GM19193 (cell line): ENCODE data around the gene DAND5.

Experiments used
- POLR2A ChIP-seq: IDR thresholded peaks from 4 replicates; pipeline ENCODE4 v1.6.1; 2011; ENCODE audit not compliant: insufficient read depth, insufficient read length; ENCODE audit errors: extremely low read depth

DAND5 gene

DNA sequence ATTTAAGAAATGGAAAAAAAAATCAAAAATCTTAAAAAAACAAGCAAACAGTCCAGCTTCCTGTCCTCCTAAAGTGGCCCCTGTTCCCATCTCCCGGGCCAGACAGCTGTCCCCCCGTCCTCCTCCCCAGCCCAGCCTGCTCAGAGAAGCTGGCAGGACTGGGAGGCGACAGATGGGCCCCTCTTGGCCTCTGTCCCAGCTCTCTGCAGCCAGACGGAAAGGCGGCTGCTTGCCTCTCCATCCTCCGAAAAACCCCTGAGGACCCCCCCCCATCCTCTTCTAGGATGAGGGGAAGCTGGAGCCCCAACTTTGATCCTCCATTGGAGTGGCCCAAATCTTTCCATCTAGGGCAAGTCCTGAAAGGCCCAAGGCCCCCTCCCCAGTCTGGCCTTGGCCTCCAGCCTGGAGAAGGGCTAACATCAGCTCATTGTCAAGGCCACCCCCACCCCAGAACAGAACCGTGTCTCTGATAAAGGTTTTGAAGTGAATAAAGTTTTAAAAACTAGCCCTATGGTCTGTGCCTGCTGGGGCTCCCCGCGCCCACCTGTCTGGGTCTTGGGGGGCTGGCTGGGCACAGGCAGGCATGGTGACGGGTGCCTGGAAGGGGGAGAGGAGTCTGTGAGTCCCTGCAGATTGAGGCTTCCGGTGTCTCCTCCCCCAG lies 16.1 kb upstream of the DAND5 start:
- TF ChIP-seq POLR2A = no peak

GRCh38 chr19:12953799-12954611 lies 15.4 kb upstream of the DAND5 start:
- no peak for TF ChIP-seq POLR2A

DNA sequence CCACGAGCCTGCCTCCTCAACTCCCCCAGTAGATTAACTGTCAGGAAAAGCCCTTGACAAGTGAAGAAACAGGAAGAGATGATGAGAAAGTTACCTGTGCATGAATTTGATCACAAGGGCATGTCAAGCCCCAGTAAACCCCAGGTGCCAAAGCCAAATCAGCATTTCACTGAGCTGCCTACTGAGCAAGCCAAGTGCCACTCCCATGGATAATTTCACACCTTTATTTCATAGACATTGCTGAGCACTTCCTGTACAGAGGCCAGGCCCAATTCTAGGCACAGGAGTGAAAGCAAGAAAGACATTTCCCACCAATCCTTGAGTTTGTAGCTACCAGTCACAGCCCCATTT lies 14.8 kb upstream of the DAND5 start:
- TF ChIP-seq POLR2A = peak; percentile 11

DNA sequence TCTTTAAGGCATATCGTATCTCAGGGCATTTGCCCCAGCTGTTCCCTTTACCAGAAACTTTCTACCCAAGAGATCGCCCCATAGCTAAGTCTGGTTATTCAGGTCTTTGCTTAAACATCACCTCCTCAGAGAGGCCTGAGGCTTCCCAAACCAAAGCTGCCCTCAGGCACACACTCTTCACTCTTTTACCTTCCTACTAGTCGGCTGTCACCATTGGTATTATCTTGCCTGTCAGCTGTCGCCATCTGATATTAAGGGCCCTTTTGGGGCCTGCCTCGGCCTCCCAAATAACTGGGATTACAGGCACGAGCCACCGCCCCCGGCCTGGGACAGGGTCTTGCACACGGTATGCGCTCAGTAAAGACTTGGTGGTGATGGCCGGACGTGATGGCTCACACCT lies 13.4 kb upstream of the DAND5 start:
- TF ChIP-seq POLR2A = no peak

DNA sequence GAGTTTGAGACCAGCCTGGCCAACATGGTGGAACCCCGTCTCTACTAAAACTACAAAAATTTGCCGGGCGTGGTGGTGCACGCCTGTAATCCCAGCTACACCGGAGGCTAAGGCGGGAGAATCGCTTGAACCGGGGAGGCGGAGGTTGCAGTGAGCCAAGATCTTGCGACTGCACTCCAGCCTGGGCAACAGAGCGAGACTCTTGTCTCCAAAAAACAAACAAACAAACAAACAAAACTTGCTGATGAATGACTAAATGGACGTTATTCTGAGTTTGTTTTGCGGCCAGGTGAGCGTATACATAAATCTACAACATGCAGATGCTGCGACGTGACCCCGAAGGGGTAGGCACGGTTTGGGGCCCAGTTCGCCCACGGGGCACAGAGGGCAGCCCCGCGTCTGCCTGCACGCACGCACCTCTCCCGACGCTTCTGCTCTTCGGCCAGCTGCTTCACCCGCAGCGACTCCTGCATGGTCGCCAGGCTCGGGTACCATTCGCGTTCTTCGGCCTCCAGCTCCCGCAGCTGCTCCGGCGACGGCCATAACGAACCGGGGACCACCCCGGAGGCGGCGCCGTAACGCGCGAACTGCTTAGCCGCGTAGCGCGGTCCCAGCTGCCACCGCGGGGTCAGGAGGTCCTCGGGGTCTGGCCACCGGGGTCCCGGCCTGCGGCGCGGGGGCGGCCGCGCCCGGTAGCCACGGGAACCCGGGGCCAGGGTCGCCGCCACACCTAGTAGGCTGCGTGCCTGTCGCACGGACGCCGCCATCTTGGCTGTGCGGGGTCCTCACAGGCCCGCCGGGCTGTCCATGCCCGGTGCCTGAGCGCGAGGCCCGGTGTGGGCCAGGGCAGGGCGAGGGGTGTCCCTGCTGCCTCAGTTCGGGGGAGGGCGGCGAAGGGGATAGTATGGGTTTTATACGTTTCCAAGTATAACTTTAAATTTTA lies 12.7 kb upstream of the DAND5 start, which contains the start of gene GADD45GIP1:
Gene GADD45GIP1 (minus strand): TSS at position 778 of the 943 bp plus-strand sequence. CDS start 11 bp downstream, at position 767.
- peak; percentile 95 for TF ChIP-seq POLR2A

DNA sequence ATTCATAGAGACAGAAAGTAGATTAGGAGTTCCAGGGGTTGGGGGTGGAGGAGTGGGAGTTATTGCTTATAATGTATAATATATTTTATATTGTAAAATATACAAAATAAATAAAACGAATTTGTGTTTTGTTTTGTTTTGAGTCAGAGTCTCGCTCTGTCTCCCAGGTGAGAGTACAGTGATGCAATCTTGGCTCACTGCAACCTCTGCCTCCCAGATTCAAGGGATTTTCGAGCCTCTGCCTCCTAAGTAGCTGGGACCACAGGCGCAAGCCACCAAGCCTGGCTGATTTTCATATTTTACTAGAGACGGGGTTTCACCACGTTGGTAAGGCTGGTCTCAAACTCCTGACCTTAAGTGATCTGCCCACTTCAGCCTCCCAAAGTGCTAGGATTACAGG lies 9.9 kb upstream of the DAND5 start:
- TF ChIP-seq POLR2A = no peak

DNA sequence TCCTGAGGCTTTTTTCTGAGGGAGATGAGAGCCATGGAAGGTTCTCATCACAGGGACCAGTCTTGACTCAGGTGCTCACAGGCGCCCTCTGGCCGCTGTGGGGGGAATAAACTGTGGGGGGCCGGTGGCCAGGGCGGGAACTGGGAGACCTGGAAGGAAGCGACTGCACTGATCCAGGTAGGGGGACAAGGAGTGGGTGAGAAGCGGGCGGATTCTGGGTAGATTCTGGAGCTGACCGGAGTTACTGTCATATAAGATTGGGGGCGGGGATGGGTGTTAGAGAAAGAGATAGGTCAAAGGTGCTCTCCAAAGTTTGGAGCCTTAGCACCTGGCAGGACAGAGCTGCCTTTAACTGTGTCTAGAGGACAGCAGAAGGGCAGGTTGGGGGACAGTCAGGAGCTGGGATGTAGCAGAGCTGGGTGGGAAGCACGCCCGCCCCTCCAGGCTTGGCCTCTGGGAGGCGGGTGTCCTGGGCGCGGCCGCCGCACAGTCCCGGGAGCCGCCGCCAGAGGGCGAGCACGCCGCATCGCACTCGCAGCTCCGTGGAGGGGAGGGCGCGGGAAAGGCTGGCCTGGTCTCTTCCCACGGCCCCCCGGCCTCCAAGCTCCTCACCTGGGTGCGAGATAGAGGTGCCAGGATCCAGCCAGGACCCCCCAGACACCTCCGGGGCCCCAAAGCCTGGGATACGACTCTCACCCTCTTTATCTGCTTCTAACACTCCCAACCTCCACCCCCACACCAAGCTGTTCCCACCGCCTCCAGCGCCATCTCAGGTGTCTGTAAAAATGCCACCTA lies 4.2 kb upstream of the DAND5 start:
- no peak for TF ChIP-seq POLR2A

DNA sequence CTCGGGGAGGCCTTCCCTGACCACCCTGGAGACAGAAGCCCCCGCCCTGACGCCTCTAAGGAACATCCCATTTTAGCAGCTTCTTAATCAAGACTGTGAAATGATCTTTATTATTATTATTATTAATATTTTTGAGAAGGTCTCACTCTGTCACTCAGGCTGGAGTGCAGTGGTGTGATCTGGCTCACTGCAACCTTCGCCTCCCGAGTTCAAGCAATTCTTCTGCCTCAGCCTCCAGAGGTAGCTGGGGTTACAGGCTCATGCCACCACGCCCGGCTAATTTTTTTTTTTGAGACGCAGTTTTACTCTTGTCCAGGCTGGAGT lies 3.6 kb upstream of the DAND5 start:
- no peak for TF ChIP-seq POLR2A

GRCh38 chr19:12967907-12968306 lies 1.5 kb upstream of the DAND5 start:
- no peak for TF ChIP-seq POLR2A

- TF ChIP-seq POLR2A = no peak
Measured at GRCh38 chr19:12970070-12970820, 869 bp downstream of the DAND5 start.

DNA sequence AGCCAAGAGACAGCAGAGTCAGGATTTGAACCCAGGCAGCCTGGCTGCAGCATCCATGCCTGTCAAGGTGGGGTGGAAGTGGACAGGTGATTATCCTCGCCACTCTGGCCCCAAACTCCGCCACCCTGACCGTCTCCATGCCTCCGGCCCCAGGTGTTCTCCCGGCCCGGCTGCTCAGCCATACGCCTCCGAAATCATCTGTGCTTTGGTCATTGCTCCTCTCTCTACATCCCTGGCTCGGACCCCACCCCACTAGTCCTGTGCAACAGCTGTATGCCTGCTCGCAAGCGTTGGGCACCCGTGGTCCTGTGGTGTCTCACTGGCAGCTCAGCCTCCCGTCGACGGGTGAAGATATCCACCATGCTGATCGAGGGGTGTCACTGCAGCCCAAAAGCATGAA lies 3.9 kb downstream of the DAND5 start:
- no peak for TF ChIP-seq POLR2A

DNA sequence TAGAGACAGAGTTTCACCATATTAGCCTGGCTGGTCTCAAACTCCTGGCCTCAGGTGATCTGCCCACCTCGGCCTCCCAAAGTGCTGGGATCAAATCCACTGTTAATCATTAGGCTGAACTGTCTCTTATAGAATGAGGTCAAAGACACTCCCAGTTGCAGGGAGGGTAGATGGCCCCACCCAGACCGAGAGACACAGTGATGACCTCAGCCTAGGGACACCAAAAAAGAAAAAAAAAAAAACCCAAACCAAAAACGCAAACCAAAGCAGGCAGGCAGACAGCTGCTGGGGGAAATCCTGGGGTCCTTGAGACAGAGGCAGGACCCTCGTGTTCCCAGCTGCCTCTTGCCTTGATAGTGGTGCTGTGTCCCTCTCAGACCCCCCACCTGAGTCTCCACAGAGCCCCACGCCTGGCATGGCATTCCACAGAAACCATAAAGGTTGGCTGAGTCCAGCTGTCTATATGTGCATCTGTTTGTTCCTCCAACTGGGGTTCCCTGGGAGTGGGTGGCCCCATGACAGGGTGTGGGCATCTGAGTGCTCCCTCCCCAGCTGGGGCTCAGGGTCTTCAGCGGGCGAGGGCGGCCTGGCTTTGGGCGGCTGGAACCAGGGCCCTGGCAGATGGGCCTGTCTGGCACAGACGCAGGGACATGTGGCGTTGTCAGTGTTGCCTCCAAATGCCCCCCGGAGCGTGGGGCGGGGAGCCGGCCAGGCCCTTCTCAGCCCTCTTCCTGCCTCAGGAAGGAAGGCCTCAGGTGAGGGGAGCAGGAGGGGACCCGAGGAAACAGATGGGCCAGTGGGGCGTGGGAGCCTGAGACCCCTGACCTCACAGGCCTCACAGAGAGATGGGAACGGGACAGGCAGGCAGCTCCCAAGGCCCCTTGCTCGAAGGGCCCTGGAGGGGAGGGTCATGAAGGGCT lies 5.2 kb downstream of the DAND5 start:
- TF ChIP-seq POLR2A = no peak

DNA sequence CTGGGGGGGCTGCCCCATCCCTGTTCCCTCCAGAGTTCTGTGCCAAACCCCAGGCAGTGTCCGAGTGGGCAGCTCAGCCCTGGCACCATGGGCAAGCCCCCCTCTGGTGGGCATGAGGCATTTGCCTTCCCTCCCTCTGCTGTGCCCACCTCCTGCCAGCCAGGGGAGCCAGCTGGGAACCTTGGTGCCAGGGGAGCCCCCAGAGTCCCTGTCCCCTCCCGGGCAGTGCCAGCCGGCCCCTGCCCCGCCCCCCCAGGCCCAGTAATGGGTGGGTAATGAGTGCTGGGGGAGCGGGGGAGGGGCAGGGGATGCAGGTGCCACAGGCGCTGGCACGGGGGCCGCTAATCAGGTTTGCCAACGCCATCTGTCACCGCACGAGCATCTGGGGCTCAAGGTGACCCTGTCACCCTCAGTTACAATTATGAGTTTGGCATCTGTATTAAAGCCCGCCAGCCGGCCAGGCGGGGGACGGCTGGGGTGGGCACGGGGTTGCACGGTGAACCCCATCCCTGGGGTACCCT lies 5.9 kb downstream of the DAND5 start:
- no peak for TF ChIP-seq POLR2A

DNA sequence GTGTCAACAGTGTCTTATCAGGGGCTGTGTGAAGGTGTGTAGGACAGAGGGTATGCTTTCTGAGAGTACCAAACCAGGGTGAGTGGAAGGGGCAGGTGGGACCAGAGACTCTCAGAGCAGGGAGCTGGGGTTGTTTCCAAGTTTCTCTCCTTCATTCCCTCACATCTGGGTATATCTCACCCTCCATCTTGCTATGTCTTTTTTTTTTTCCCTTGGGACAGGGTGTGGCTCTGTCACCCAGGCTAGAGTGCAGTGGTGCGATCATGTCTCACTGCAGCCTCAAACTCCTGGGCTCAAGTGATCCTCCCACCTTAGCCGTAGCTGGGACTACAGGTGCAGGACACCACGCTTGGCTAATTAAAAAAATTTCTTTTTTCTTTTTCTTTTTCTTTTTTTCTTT lies 10.6 kb downstream of the DAND5 start:
- no peak for TF ChIP-seq POLR2A
